Measurements from ENCODE around the gene GPX3.

DNA sequence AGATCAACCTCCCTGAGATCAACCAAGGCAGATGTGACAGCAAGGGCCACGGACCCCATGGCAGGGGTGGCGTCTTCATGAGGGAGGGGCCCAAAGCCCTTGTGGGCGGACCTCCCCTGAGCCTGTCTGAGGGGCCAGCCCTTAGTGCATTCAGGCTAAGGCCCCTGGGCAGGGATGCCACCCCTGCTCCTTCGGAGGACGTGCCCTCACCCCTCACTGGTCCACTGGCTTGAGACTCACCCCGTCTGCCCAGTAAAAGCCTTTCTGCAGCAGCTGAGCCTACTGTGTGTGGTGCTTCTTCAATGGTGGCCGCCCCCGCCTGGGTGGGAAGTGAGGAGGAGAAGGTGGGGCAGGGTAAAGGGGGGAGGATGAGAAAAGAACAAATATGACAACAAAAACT lies 8.3 kb downstream of the GPX3 start:
- TF ChIP-seq, protein P1, sequence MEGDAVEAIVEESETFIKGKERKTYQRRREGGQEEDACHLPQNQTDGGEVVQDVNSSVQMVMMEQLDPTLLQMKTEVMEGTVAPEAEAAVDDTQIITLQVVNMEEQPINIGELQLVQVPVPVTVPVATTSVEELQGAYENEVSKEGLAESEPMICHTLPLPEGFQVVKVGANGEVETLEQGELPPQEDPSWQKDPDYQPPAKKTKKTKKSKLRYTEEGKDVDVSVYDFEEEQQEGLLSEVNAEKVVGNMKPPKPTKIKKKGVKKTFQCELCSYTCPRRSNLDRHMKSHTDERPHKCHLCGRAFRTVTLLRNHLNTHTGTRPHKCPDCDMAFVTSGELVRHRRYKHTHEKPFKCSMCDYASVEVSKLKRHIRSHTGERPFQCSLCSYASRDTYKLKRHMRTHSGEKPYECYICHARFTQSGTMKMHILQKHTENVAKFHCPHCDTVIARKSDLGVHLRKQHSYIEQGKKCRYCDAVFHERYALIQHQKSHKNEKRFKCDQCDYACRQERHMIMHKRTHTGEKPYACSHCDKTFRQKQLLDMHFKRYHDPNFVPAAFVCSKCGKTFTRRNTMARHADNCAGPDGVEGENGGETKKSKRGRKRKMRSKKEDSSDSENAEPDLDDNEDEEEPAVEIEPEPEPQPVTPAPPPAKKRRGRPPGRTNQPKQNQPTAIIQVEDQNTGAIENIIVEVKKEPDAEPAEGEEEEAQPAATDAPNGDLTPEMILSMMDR (IDR thresholded peaks at IDR 0.05) = no peak
- TF ChIP-seq POLR2AphosphoS5 (IDR thresholded peaks at IDR 0.05) = no peak

Data from gastroesophageal sphincter (tissue), 3 donors.